GM23338 (cell line): ENCODE results near the gene PDC. TPM values are rescaled to one million over a fixed set of nuclear protein-coding genes. Genes with fewer than 3 reads are reported as not detected.

Experiments used
- ATAC-seq: fragments of 200-7000 bp; cut with Tn5 transposase; 3 replicates; pipeline ENCODE4 v1.9.1; 2020
- DNase-seq: peaks from one replicate; pipeline ENCODE4 v3.0.0-alpha.2; 2015; ENCODE audit warnings: low spot score
- H2AFZ ChIP-seq: fragments of 200-600 bp; sonication (generic); 2 replicates; pipeline ENCODE4 v1.8.0; 2016; ENCODE audit warnings: antibody characterized with exemption, mild to moderate bottlenecking, moderate library complexity
- H3F3A ChIP-seq: fragments of 200-600 bp; sonication (generic); replicated peaks from 2 replicates; pipeline ENCODE4 v1.8.0; 2017; ENCODE audit warnings: antibody characterized with exemption, mixed run types, low read depth
- H3K27ac ChIP-seq: fragments of 200-600 bp; sonication (generic); 2 replicates; pipeline ENCODE4 v1.6.1; 2016; ENCODE audit warnings: low read depth
- H3K27me3 ChIP-seq: fragments of 200-600 bp; sonication (generic); 2 replicates; pipeline ENCODE4 v1.8.0; 2016; ENCODE audit warnings: mild to moderate bottlenecking, mixed run types, moderate library complexity; ENCODE audit not compliant: insufficient read depth
- H3K36me3 ChIP-seq: fragments of 200-600 bp; sonication (generic); 2 replicates; pipeline ENCODE4 v1.8.0; 2016; ENCODE audit warnings: mild to moderate bottlenecking; ENCODE audit not compliant: insufficient read depth
- H3K4me1 ChIP-seq: fragments of 200-600 bp; sonication (generic); 2 replicates; pipeline ENCODE4 v1.8.0; 2016; ENCODE audit warnings: mild to moderate bottlenecking, moderate library complexity; ENCODE audit not compliant: insufficient read depth
- H3K4me2 ChIP-seq: fragments of 200-600 bp; sonication (generic); 2 replicates; pipeline ENCODE4 v1.7.1; 2017; ENCODE audit warnings: mixed run types
- H3K4me3 ChIP-seq: fragments of 200-600 bp; sonication (generic); 2 replicates; pipeline ENCODE4 v1.6.1; 2016; ENCODE audit warnings: mixed run types
- H3K79me2 ChIP-seq: fragments of 200-600 bp; sonication (generic); replicated peaks from 2 replicates; pipeline ENCODE4 v1.8.0; 2017; ENCODE audit warnings: mild to moderate bottlenecking; ENCODE audit not compliant: insufficient read depth
- H3K9me2 ChIP-seq: fragments of 200-600 bp; sonication (generic); 2 replicates; pipeline ENCODE4 v1.8.0; 2017; ENCODE audit not compliant: insufficient read depth
- H4K20me1 ChIP-seq: fragments of 200-600 bp; sonication (generic); replicated peaks from 2 replicates; pipeline ENCODE4 v1.8.0; 2017; ENCODE audit warnings: mild to moderate bottlenecking; ENCODE audit not compliant: insufficient read depth
- H3K27ac Mint-ChIP-seq: 2 replicates; pipeline ENCODE4 v1.8.0; 2020; ENCODE audit warnings: inconsistent platforms, mild to moderate bottlenecking, moderate library complexity, mixed read lengths
- H3K27me3 Mint-ChIP-seq: 3 replicates; pipeline ENCODE4 v1.8.0; 2022; ENCODE audit warnings: low read depth, mild to moderate bottlenecking, moderate library complexity, mixed read lengths, inconsistent platforms; ENCODE audit not compliant: insufficient read depth, poor library complexity
- H3K36me3 Mint-ChIP-seq: 3 replicates; pipeline ENCODE4 v1.8.0; 2021; ENCODE audit warnings: low read depth, mild to moderate bottlenecking, inconsistent platforms, moderate library complexity, mixed read lengths
- H3K4me1 Mint-ChIP-seq: 3 replicates; pipeline ENCODE4 v1.8.0; 2020; ENCODE audit warnings: mild to moderate bottlenecking, inconsistent platforms, mixed read lengths
- H3K4me3 Mint-ChIP-seq: 3 replicates; pipeline ENCODE4 v1.8.0; 2021; ENCODE audit warnings: moderate library complexity, mild to moderate bottlenecking, inconsistent platforms, mixed read lengths
- H3K9me3 Mint-ChIP-seq: 3 replicates; pipeline ENCODE4 v1.8.0; 2020; ENCODE audit warnings: moderate library complexity, mild to moderate bottlenecking, inconsistent platforms, mixed read lengths
- CREB1 ChIP-seq: fragments of 250-450 bp; sonication (Bioruptor Pico); IDR thresholded peaks from 2 replicates; pipeline ENCODE4 v1.5.0; 2020; ENCODE audit warnings: low read depth, mild to moderate bottlenecking, moderate library complexity
- CTCF ChIP-seq, 2 experiments: fragments of 200-600 bp in 1 of 2; sonication (generic) in 1 of 2; conservative IDR thresholded peaks; 2 replicates each; pipeline versions ENCODE4 v1.5.1 to v1.6.1; 2016 to 2017; ENCODE audit warnings: antibody characterized with exemption in 2 of 2, low read depth in 2 of 2, mild to moderate bottlenecking in 2 of 2, moderate library complexity in 1 of 2
- ETS1 ChIP-seq: IDR thresholded peaks from 2 replicates; pipeline ENCODE4 v1.6.1; 2016; ENCODE audit warnings: antibody characterized with exemption
- EZH2 ChIP-seq: fragments of 200-600 bp; sonication (generic); IDR thresholded peaks from one replicate; pipeline ENCODE4 v1.8.0; 2017; ENCODE audit warnings: antibody characterized with exemption, mild to moderate bottlenecking, low read depth; ENCODE audit not compliant: unreplicated experiment
- EZH2phosphoT487 ChIP-seq: fragments of 200-600 bp; sonication (generic); IDR thresholded peaks from one replicate; pipeline ENCODE4 v1.8.1; 2018; ENCODE audit warnings: antibody characterized with exemption; ENCODE audit not compliant: unreplicated experiment
- JUNB ChIP-seq: IDR thresholded peaks from one replicate; pipeline ENCODE4 v1.6.1; 2016; ENCODE audit warnings: antibody characterized with exemption; ENCODE audit not compliant: unreplicated experiment
- NANOG ChIP-seq: IDR thresholded peaks from 2 replicates; pipeline ENCODE4 v1.6.1; 2016; ENCODE audit warnings: antibody characterized with exemption, borderline replicate concordance
- POLR2AphosphoS5 ChIP-seq: IDR thresholded peaks from 2 replicates; pipeline ENCODE4 v1.6.1; 2016; ENCODE audit warnings: antibody characterized with exemption, low read depth
- REST ChIP-seq: IDR thresholded peaks from one replicate; pipeline ENCODE4 v1.6.1; 2018; ENCODE audit warnings: antibody characterized with exemption; ENCODE audit not compliant: unreplicated experiment
- STAT1 ChIP-seq: IDR thresholded peaks from one replicate; pipeline ENCODE4 v1.6.1; 2016; ENCODE audit warnings: antibody characterized with exemption; ENCODE audit not compliant: unreplicated experiment
- ZNF114 ChIP-seq: fragments of 250-450 bp; sonication (Bioruptor Pico); IDR thresholded peaks from 2 replicates; pipeline ENCODE4 v1.5.0; 2020; ENCODE audit warnings: mild to moderate bottlenecking, moderate library complexity
- ZNF331 ChIP-seq: fragments of 250-450 bp; sonication (Bioruptor Pico); IDR thresholded peaks from 2 replicates; pipeline ENCODE4 v1.5.0; 2020; ENCODE audit warnings: low read depth, mild to moderate bottlenecking, moderate library complexity
- polyA plus RNA-seq: library from polyadenylated mRNA; unstranded; fragments of >200 nt; fragmentation: Nextera tagmentation; extraction: Ambion mirVana; gene quantifications from 2 replicates; pipeline ENCODE4 v1.2.1, GENCODE V29; 2016
- total RNA-seq: library from RNA; depleted of rRNA; stranded (reverse); fragments of >200 nt; shearing (Covaris generic); gene quantifications from 2 replicates; pipeline ENCODE4 v1.2.3, GENCODE V29; 2014

PDC gene
- total and polyA plus RNA-seq, 2 experiments from 2014 or later = not detected

GRCh38 chr1:186498695-186499389, 37.9 kb upstream of the PDC start:
- Mint-ChIP-seq H3K27me3 (peaks cover 3% of the 10 kb centered on the region), H3K4me3 (no peak overlapping the region), H3K36me3 (no peaks in the 10 kb centered on the region), H3K4me1 (peaks cover 19% of the 10 kb centered on the region), H3K27ac (no peak overlapping the region), H3K9me3 (no peaks in the 10 kb centered on the region)
- Histone ChIP-seq H3F3A (no peaks in the 10 kb centered on the region), H3K36me3 (no peaks in the 10 kb centered on the region), H4K20me1 (no peaks in the 10 kb centered on the region), H3K4me1 (peaks cover 6% of the 10 kb centered on the region; the same call in 1 of the 2 replicates), H3K9me2 (no peaks in the 10 kb centered on the region; the same call in 1 of the 2 replicates), H3K27ac (no peak overlapping the region), H2AFZ (no peak overlapping the region), H3K4me2 (no peak overlapping the region), H3K27me3 (no peaks in the 10 kb centered on the region), H3K4me3 (no peak overlapping the region), H3K79me2 (no peaks in the 10 kb centered on the region)
- ATAC-seq (no peak), DNase-seq (no peak)
- TF ChIP-seq STAT1 (no peak), ZNF331 (CRISPR knock-in tag) (no peak), EZH2phosphoT487 (no peak), JUNB (no peak), NANOG (no peak), EZH2 (no peak), POLR2AphosphoS5 (no peak), REST (no peak), ZNF114 (CRISPR knock-in tag) (no peak)

GRCh38 chr1:186498071-186498470, 37.2 kb upstream of the PDC start:
- no peaks in the 10 kb centered on the region for H4K20me1 ChIP-seq
- H3K4me2 ChIP-seq = no peak overlapping the region
- no peaks in the 10 kb centered on the region for H3F3A ChIP-seq
- H3K9me2 ChIP-seq = no peaks in the 10 kb centered on the region; the same call in 1 of the 2 replicates
- H3K27ac Mint-ChIP-seq = no peak overlapping the region
- peaks cover 2% of the 10 kb centered on the region for H3K27me3 Mint-ChIP-seq
- H3K36me3 ChIP-seq = no peaks in the 10 kb centered on the region
- H3K4me3 Mint-ChIP-seq = no peak overlapping the region
- peaks cover 6% of the 10 kb centered on the region; the same call in 1 of the 2 replicates for H3K4me1 ChIP-seq
- no peaks in the 10 kb centered on the region for H3K9me3 Mint-ChIP-seq
- no peak overlapping the region for H3K27ac ChIP-seq
- H3K36me3 Mint-ChIP-seq = no peaks in the 10 kb centered on the region
- peaks cover 19% of the 10 kb centered on the region for H3K4me1 Mint-ChIP-seq
- H3K27me3 ChIP-seq = no peaks in the 10 kb centered on the region
- H2AFZ ChIP-seq = no peak overlapping the region
- DNase-seq (no peak), ATAC-seq (no peak)
- H3K79me2 ChIP-seq = no peaks in the 10 kb centered on the region
- H3K4me3 ChIP-seq = no peak overlapping the region
- no peak for TF ChIP-seq CTCF (conservative IDR thresholded peaks at IDR 0.05; ENCODE audit: low read depth in 2 of 2)
- TF ChIP-seq CREB1 (CRISPR knock-in tag) = no peak
- no peak for TF ChIP-seq ETS1
- no peak for TF ChIP-seq STAT1
- TF ChIP-seq ZNF331 (CRISPR knock-in tag) = no peak
- TF ChIP-seq JUNB = no peak
- TF ChIP-seq NANOG = no peak
- no peak for TF ChIP-seq POLR2AphosphoS5
- TF ChIP-seq EZH2phosphoT487 = no peak
